ENCODE data around the gene BCAS1.

BCAS1 gene

GRCh38 chr20:54076259-54076658, 5.9 kb upstream of the BCAS1 start:
- TF ChIP-seq ZFX (IDR thresholded peaks at IDR 0.05): no peak
- no peak for TF ChIP-seq CTCF (conservative IDR thresholded peaks at IDR 0.05)
- H3K27ac ChIP-seq: no peak overlapping the region

- TF ChIP-seq ZFX (IDR thresholded peaks at IDR 0.05) (no peak), CTCF (conservative IDR thresholded peaks at IDR 0.05) (no peak)
- no peak overlapping the region for H3K27ac ChIP-seq
Measured at GRCh38 chr20:54075322-54075721, 4.9 kb upstream of the BCAS1 start.

- TF ChIP-seq ZFX (IDR thresholded peaks at IDR 0.05) (no peak), CTCF (conservative IDR thresholded peaks at IDR 0.05) (no peak)
- no peak overlapping the region for H3K27ac ChIP-seq
Measured at GRCh38 chr20:54074511-54074910, 4.1 kb upstream of the BCAS1 start.

DNA sequence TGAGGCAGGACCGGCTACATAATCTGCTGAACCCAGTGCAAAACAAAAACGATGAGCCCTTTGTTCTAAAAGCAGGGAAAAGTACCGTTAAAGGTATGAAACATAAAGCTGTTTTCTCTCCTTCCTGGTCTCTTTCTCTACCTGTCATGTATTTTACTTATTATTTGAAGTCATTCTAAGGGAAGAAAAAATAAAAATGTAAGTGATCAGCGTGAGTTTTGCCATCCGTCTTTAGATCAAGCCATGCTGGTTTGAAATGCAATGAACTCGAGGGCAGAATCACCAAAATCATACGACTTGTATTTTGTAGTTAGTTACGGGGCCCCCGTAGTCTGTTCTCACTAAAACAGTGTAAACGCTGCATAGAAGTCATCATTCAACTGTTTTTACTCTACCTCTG, 2.9 kb upstream of the BCAS1 start:
- TF ChIP-seq ZFX (IDR thresholded peaks at IDR 0.05) (no peak), CTCF (conservative IDR thresholded peaks at IDR 0.05) (no peak)
- H3K27ac ChIP-seq: no peak overlapping the region

DNA sequence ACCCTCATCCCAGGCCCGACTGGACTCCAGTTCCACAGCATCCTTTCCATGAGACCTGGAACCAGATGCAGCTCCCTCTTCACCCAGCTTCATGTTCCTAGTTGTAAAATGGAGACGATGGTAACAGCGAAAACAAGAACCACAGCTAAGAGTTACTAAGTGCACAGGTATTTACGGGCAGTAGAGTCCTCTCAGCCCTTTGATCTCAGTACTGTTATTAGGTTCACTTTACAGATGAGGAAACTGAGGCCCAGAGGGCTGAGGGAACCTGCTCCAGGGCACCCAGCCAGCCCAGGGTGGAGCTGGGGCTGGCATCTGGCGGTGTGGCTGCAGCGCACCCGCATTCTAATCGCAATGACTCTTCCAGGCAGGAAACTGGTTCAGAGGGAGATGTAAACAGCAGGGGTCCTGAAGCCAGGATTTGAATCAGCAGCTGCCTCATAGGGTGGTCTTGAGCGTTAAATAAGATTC, 858 bp downstream of the BCAS1 start:
- H3K27ac ChIP-seq: peak overlapping the region; percentile 79
- TF ChIP-seq ZFX (IDR thresholded peaks at IDR 0.05): no peak
- no peak for TF ChIP-seq CTCF (conservative IDR thresholded peaks at IDR 0.05)

DNA sequence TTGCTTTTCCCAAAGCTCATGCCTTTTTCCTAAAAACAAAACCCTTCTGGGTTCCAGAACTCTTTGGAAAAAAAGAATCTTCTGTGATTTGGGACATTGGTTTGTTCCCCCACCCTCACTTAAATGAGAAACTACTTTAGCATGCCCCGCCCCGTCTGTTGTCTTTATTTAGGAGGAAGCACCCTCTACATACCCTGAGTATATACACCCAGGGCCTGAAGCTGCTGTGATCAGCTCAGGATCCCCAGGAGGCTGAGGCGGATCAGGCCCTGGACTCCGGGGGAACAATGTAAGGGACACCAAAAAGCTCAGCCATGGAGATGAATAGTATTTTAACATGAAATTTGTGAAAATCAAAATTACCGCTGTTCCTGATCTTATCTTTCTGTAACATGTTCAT, 1.4 kb downstream of the BCAS1 start:
- no peak overlapping the region for H3K27ac ChIP-seq
- no peak for TF ChIP-seq ZFX (IDR thresholded peaks at IDR 0.05)
- no peak for TF ChIP-seq CTCF (conservative IDR thresholded peaks at IDR 0.05)

DNA sequence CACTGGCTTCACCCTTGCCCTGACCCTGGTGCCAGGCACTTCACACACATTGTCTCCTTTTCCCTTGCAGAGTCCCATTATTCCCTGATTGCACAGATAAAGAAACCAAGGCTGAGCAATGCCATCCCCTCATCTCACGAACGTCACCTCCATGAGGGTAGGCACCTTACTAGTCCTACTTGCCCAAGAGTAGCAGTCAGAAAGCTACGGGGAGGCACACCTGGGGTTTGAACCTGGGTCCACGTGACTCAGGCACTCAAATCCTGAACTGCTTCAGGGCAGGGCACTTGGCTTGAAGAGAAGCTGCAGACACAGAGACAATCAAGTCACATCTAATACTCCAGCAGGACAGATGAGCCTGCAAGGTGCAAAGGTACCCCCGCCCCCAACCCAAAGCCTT, 1.9 kb downstream of the BCAS1 start:
- H3K27ac ChIP-seq: no peak overlapping the region

More for the DNA sequence above, 1.9 kb downstream of the BCAS1 start:
- TF ChIP-seq ZFX (IDR thresholded peaks at IDR 0.05) (no peak), CTCF (conservative IDR thresholded peaks at IDR 0.05) (no peak)

Data from C4-2B (cell line).